GM19468 (cell line): ENCODE data around the gene ESR1.

Experiments used
- ATAC-seq: cut with Tn5 transposase; IDR thresholded peaks from one replicate; pipeline ENCODE4 v1.9.1; 2021; ENCODE audit warnings: mild to moderate bottlenecking, moderate library complexity, moderate number of reproducible peaks; ENCODE audit not compliant: unreplicated experiment; ENCODE audit errors: extremely low read depth

ESR1 gene

DNA sequence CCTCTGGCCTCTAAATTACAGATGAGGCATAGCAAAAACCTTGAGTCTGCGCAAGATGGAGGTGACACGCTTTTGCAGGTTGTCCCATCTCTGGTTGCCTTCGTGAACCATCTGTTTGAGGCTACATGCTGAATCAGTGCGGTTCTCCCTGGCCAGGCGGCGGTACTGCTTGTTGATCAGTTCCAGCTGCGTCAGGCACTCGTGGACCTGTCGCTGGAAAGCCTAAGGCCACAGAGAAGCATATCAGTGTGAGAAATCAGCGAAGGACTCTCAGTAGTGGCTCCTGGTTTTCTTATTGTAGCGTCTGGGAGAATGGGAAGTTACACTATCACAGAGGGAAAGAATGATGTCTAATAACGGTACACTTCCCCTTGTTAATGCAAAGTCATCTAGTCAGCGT is 344.4 kb downstream of the ESR1 start:
- no peak for ATAC-seq

DNA sequence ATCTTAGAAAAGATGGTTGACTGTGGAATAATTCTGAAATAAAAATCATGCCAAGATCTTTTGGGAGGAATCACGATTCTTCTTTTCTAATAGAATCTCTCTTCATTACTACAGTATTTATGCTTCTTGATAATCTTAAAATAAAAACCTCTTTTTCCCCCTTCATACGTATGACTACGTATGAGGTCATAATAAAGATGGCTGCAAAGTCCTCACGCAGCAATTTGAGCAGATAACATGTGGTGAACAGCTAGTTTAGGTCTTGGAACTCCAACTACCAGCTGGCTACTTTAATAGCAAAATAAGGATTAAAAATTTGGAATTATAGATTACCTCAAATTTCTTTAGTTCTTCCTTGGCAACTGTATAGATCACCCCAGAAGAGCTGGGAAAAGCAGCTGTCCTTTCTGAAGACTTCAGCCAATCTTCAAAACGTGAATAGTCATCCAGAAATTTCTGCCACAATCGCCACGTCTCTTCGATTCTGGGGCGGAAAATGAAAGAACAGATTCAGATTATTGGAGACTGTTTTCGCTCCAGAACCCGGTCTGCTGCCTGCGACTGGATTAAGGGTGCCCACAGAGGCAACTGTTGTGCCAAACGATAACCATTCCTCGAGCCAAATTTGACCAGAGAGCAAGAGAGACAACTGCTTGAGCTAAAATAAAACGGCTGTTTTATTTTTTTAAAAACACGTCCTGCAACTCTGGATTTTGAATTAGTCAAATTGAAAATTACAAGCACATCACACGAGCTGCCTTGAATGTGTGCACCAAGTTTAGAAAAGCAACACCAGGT is 347.3 kb downstream of the ESR1 start:
- no peak for ATAC-seq

DNA sequence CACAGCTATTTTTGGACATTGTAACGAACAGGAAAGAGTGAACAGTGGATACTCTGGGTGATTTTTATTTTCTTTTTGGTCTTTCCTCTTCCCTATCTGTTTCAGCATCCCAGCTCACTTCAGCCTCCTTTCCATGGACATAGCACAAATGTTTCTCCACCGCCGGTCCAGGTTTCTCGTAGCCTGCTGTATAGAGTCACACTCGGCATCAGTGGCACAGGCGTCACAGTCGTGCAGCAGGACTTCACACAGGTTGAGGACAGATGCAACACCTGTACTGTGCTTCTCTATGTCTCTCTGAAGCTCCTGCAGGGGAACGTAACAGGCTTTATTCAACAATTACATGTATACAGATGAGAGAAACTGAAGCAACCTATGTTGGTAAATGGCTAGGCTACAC is 348.3 kb downstream of the ESR1 start:
- ATAC-seq: no peak

DNA sequence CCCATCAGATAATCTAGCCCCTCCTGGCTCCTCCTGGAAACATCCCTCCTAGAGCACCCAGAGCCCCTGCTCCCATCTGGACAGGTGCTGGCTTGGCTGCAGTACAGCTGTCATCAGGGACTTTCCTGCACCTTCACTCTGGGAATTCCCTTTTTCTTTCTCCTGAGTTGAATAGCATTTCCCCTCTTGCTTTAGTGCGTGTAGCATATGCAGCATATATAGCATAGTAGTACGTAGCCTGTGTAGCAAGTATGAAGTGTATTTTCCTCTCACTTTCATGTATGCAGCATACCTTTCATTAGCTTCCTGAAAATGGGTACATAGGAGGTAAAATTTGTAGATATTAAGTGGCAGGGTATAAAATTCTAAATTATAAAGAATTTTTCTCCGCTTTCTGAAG is 352.9 kb downstream of the ESR1 start:
- peak; percentile 65 for ATAC-seq

DNA sequence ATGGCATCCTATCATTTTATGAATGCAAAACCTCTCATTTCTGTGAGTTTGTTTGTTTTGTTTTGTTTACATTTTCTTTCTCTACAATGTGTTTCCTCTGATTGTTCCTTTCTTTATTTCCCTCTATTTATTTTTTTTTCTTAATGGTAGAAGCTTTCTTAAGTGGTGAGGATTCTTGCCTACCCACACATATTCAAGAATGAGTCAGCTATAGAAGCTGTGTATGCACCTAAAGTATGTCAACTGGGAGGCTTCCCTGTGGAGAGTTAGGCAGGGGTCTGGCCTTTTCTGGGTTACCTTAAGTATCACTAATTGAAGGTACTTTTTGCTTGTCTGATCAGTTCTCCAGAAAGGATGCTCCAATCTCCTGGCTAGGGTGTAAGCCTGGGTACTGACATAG is 354.0 kb downstream of the ESR1 start:
- ATAC-seq: no peak

DNA sequence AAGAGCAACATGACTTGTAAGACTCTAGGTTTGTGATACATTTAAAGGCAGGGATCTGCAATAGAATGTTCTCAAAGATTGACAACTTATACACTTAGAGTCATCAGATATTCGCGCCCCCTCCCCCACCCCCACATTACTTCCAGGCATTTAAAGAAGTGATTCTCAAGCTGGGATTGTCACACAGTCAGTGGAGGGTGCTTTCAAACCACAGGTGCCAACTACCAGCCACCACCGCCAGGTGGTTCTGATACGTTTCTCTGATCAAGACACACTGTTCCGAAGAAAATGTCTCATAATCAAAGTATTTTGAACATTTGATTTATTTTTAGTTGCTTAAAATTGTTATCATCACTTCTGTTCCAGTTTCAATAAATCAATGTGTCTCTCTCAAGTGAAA is 357.5 kb downstream of the ESR1 start:
- ATAC-seq: no peak

DNA sequence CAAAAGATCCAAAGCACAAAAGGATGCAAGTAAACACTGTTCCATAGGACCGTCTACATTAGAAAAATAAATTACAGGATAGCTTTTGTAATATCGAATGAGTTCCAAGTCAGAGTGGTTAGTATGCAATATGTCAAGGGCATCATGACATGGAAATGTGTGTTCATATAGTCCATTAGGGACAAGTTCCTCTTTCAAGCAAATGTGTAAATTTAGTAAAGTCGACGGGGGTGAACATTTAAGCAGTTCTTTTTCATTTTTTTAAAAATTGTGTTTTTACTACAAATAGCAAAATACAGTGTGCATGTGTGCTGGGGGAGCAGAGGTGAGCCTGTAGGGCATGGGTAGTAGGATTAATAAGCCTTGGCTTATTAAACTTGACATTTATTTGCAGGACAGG is 359.0 kb downstream of the ESR1 start:
- ATAC-seq: no peak

DNA sequence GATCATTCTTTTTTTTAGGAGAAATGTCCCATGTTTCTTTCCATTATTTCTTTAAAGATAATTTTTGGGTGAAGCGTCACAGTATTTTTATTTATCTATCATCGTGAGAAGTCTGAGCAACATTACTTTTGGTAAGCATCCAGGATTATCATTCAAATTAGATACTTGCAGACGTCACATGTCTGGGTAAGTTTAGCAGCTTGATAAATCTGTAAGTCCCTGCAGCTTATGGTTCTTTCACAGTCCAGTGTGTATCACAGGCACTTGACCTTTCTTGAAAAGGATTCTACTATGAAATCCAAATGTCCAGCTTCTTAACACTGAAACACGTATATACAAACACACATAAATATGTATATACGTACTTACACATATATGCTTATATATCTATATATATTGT is 359.4 kb downstream of the ESR1 start:
- no peak for ATAC-seq

DNA sequence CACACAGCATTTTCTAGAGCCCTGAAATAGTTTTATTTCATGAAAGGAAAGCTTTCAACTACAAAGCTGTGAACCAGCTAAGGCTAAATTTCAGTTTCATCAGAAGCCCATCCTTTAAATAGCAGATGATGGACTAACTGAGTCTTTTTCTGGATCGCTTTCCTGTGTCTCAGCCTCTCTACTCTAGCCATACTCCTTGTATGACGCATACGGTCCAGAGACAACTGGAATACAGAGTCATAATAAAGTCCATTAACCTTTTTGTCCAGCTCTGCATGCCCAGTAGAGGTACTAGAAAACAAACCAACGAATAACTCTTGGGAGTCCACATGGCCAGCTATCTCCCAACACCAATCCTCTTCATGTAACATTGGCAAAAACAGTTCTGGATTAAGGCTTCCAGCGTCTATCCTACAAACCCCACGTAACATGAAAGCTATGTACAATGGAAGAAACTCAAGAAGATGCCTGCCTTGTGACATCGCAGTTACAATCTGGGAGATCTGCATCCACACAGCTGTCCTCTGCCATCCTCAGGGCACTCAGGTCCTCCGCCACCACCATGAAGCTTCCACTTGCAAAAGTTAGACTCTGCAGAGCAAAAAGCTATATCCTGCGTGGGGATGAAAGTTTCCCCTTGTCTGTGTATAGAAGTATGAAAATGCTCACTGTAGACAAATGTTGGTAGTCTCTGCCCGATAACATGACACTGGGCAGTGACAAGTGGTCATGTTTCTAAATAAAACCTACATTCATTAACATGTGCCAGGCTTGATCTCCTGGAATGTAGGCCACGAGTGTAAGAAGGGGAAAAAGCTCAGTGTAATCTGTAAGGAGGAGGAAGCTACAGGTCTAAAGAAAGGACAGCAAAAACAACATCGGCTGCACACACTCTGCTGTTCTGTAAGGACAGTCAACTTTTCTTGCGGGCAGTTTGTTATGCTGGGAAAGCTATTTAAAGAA is 360.4 kb downstream of the ESR1 start:
- no peak for ATAC-seq

DNA sequence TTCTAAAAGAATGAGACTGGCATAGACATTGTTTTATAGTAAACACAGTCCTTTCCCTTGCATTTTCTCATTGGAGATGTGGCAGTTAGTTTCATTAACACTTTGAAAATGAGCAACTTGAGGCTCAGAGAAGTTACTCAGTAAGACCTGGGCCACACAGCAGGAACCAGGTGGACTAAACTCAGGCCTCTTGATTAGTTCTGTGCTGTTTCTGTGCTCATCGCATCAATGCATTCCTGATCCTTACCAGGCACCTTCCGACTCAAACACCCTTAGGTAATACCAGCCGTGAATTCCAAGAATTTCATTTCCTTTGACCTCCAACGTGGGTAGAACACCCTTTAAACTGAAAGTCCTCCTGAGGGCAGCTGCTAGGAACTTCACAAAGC is 362.8 kb downstream of the ESR1 start:
- no peak for ATAC-seq

DNA sequence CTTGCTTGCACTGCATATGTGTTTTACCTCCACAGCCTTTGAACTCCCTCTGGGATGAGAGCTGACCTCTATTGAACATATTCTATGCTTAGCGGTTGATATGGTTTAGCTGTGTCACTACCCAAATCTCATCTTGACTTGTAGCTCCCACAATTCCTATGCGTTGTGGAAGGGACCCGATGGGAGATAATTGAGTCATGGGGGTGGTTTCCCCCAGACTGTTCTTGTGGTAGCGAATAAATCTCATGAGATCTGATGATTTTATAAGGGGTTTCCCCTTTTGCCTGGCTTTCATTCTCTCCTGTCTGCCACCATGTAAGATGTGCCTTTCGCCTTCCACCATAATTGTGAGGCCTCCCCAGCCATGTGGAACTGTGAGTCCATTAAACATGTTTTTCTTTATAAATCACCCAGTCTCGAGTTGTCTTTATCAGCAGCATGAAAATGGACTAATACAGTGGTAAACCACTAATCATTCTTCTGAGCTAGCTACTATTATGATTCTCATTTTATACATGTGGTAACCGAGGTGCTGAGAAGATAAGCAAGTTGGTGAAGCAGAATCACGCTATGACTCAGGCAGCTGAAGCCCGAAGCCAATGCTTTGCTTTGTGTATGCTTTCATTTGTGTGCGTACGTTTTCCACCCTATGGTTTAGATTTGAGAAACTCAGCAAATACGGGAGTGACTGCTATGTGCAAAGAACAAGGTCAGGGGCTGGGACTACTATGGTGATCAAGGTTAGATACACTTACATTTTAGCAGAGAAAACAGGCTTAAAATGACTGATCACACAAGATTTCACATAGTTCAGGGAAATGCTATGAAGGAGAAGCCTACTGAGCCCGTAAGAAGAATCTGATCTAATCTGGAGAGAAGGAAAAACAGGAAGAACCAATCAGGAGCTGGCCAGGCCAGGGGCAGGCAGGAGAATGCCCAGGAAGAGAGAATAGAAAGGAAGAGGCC is 363.5 kb downstream of the ESR1 start:
- peak; percentile 93 for ATAC-seq

DNA sequence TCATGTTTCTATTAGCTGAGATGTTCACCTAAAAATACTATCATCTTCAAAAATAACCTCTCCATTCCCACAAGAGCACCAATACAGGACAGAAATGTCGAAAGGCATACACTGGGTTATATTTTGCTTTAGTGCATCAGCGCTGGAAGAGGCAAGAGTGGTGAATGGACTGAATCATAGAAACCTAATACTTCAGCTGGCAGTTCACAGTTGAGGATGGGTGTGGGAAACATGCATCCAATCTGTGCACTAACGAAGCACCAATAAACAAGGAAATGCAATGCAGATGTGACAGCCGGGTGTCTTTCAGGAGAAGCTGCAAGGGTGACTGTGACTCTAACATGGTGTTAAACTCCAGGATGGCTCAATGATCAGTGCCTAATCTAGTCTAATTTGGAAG is 365.8 kb downstream of the ESR1 start:
- ATAC-seq: no peak

DNA sequence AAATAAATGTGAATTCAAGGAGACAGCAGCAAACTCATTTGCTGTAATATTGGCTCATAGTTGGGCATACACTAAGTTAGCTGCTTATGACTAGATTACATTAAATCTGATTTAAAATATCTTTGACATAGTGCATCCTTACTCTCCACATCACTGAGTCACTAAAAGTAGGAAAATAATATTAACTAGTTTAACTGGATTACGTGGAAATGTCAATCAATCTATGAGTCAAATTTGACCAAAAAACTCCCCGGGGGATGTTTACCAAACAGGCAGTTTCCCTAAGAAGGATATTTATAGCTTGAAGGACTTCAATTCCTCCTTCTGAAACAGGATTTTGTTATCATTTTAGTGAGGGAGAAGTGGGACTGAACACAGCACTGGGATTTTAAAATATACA is 366.5 kb downstream of the ESR1 start:
- no peak for ATAC-seq

DNA sequence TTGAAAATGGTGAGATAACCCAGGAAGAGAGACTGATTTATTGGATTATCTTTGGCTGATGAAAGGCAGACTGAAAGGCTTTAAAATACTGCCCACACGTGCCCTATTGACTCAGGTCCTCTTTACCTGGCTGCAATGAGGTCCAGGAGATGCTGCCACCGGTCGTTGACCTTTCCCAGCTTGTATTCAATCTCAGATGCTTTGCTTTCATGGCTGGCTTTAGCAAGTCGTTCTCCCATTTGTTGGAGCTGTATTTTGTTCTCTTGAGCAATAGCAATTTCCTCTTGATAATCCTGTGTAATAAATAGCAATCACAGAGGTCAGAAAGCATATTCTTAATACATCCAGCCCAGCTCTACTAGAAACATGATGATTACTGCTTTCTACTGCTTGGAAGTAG is 368.8 kb downstream of the ESR1 start:
- no peak for ATAC-seq
